GM19455 (cell line): ENCODE measurements around the gene ANKRD13C.
"Not testable (repeated sequence)": the region's sequence is repeated elsewhere in the genome, so short reads cannot be mapped to it uniquely, and the experiment has no call there.

ENCODE experiments used
- ATAC-seq: cut with Tn5 transposase; IDR thresholded peaks from one replicate; pipeline ENCODE4 v1.9.1; 2021; ENCODE audit not compliant: unreplicated experiment

The ANKRD13C gene

DNA sequence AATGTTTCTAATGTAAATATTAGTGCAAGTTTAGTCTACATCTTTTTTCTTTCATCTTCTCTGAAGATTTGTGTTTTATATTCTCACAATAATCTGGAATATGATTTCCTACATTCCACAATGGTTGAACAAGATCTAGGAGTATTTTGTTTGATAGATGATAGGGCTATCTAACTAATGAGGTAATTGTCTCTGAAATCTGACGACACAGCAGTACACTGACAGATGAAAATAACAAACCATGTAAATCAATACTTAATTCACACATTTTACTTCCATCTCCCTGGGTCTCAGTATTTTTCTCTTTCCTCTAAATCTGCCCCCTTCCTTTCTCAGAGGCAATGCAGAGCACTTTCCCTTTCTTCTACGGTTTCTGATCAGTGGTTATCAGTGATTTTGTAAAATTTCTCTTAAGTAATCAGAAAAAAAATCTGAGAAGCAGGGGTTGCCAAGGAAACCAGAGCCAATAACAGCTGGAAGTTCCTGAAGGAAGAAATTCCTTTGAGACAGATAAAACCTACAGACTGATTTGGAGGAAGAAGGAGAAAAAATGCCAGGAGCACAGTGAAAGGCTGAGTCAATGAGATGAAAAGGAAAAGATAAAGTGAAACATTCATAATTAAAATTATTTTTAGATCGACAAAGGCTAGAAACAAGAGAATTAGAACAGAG, 7.3 kb upstream of the ANKRD13C start:
- no peak for ATAC-seq

DNA sequence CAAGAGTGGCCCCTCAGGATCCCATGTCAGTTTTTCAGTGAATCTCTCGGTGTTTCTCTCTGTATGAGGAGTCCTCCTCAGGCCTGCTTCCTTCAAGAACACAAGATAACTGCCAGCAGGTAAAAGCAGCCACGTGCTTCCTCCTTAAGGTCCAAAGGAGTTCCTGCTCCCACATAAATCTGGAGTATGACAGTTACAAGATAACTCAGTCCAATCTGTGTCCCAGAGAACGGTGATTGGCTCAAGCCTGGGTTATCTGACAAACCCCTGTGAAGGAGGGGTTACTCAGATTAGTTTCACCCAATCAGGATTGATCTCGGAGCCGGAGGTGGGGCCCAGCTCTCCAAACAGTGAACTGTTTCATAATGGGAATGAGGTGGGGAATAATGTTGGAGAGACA, 5.8 kb upstream of the ANKRD13C start:
- no peak for ATAC-seq

DNA sequence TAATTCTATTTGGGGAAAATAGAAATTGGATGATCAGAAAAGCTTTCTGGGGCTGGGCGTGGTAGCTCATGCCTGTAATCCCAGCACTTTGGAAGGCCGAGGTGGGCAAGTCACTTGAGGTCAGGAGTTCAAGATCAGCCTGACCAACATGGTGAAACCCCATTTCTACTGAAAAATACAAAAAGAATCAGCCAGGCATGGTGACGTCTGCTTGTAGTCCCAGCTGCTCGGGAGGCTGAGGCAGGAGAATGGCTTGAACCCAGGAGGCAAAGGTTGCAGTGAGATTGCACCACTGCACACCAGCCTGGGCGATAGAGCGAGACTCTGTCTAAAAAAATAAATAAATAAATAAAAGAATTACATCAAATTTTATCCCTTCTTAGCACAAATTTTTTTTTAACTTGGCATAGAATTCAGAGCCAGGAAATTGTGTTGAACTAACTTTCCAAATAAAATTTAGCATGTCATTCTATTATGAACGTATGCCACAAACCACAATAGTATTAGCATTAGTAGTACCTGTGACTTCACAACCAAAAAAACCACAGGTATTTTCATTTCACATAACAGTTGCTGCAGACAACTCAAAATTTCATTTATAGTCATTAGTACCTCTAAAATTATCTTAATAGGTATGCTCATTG, 4.5 kb upstream of the ANKRD13C start:
- no peak for ATAC-seq

DNA sequence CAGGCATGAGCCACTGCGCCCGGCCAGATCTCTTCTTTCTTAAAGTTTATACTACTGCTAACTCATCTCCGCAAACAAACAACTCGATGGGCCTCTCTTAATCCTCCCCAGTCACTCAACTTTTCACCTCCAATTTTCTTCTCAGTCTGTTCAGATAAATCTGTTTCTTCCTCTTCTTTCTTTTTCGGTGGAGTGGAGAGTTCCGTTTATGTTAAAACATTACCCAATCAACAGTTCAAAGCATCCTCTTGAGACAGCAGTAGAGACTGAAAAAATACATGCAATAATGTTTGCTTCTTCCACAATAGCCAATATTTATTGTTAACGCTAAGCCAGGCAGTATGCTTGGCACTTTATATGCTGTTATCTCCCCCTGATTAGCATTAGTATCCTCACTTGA, 1.4 kb upstream of the ANKRD13C start:
- ATAC-seq, result no peak

- ATAC-seq, result no peak
Measured at GRCh38 chr1:70355111-70355407, 537 bp upstream of the ANKRD13C start.

DNA sequence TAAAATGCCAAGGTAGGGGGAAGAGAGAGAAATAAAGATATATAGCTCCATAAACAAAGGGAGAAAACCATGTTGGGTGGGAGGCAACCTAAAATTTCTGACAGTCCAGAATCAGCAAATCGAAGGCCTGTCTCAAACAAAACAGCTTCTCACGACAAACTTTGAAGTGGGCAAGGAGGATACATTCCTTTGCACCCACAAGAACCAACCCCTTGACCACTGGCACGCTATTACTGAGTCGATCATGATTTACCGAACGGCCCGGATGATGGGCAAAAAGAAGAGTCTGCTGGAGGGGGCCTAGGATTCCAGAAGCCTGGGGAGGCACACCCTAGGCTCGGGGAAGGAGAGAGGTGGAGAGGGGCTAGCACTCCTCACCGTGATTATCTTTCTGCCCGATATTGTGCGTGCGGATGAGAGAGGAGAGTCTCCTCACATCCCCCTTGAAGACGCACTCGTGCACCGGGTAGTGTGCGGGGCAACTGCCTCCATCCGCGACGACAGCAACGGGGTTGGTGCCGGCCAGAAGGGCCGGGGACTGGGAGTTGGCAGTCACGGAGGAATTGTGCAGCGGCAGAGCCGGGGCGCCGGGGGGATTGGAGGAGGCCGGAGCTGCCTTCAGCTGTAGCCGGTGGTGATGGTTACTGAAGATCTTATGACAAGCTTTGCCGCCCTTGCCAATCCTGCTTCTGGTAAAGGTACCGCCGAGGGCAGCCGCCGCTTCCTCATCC, 756 bp downstream of the ANKRD13C start:
- peak; percentile 31 for ATAC-seq

DNA sequence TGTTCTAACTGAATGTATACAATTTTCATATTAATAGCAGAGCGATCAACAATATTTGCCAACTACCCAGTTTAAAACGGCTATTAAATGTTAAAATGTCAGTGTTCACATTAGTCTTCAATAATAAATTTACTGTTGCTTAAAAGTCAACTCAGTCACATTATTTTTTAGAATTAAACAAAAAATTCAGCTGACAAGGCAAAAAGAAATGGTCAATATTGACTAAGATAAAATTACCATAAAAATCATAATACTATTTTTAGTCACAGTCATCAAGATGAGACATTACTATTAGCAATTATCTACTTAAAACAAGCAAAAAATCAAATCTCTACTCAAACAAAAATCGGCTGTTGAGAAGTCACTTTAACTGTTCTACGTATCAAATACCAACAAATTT, 1.5 kb downstream of the ANKRD13C start:
- no peak for ATAC-seq

GRCh38 chr1:70349799-70350198, 4.7 kb downstream of the ANKRD13C start:
- ATAC-seq, result not testable (repeated sequence)

DNA sequence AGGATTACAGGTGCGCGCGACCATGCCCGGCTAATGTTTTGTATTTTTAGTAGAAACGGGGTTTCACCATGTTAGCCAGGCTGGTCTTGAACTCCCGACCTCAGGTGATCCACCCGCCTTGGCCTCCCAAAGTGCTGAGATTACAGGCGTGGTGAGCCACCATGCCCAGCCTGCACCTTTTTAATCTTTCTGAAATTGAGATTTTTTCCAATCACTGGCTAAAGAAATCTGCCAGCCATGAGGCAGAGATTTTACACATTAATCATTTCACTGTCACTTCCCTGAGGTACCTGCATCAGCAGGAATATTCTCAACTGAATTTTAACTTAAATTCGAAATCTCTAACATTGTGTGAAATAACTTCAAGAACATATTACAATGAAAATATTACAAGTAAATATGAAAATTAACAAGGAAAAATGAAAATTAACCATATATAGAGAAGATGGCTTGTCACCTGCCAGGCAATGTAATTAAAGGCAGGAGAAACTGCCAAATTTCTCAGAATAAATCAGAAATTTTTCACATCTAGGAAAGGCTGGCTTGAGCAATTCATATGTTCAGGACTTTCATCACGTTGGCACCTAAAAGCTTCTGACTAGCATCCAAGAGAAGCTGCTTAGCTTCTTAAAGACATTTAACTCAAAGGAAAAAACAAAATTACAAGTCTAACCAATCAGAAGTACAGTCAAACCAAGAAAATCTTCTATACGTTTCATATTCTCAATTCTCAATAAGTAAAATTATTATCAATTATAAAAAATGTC, 5.9 kb downstream of the ANKRD13C start:
- ATAC-seq, result no peak

GRCh38 chr1:70339644-70340043, 14.9 kb downstream of the ANKRD13C start:
- ATAC-seq, result not testable (repeated sequence)

DNA sequence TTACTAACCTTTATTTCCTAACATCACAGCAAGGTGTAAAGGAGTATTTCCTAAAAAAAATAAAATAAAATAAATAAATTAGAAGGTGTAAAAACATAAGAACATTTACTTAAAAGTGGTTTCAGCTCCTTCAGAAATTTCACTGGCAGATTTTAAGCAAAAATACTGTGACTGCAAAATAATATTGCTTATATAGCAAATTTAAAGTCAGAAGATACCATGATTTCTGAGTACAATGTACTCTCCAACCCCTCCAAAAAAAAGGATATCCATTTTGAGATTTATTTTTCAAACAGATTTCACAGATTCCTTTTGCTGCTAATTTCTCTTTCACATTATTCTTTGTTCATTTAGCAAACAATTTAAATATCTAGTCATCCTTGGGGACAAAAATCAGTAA, 18.5 kb downstream of the ANKRD13C start:
- ATAC-seq, result no peak

DNA sequence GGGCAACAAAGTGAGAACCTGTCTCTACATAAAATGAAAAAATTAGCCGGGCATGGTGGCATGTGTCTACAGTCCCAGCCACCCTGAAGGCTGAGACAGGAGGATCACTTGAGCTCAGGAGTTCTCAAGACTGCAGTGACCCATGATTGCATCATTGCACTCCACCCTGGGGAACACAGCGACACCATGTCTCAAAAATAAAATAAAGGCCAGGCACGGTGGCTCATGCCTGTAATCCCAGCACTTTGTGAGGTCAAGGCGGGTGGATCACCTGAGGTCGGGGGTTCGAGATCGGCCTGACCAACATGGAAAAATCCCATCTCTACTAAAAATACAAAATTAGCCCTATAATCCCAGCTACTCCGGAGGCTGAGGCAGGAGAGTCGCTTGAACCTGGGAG, 20.1 kb downstream of the ANKRD13C start:
- no peak for ATAC-seq

DNA sequence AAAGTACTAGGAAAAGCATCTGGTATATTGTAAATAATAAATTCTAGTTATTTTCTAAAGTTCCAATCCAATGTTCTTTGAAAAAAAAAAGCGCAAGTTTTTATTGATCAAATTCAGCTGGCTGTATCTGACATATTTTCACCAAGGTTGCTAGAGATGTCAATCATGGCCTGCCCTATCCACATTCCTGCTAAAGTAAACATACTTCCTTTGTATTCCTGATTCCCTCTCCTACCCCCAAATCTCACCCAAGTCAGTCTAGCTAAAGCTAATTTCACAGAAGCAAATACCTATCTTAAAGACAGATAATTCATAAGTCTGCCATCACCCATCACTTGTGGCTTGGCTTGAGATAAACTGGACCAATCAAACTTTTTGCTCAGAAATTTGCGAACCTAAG, 21.3 kb downstream of the ANKRD13C start:
- no peak for ATAC-seq

DNA sequence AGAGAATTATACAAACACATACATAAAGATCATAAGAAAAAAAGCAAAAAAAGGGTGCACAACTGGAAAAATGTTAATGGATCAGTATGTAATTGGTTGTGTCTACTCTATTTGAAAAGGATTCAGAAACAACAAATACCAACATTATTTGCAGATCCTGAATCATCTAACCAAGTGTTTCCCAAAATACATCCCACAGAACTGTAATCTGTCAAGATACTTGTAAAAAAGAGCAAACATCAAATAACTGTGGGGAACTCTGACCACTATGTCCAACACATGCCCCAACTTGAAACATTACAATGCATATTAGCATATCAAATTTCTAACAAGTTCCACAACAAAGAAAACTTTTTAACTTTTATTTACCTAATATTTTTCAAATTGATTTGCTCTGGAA, 22.6 kb downstream of the ANKRD13C start:
- no peak for ATAC-seq

DNA sequence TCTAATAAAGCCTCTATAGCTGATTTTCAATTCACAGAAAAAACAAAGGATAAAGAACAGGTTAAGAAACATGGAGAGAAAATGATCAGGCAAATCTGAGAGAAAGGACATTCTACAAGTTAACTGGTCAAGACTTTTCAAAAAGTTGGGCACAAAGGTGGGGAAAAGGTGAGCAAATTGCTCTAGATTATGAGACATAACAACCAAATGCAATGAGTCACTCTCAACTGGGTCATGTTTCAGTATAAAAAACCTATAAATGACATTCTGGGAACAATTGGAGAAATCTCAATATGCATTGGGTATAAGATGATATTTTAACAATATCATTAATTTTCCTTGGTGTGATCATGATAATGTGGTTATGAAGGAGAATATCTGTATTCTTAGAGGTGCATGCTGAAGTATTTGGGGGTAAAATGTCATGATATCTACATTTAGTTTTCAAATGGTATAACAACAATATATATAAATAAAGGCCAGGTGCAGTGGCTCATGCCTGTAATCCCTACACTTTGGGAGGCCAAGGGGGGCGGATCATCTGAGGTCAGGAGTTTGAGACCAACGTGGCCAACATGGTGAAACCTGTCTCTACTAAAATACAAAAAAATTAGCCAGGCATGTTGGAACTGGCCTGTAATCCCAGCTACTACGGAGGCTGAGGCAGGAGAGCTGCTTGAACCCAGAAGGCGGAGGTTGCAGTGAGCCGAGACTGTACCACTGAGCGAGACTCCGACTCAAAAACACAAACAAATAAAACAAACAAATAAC, 27.0 kb downstream of the ANKRD13C start:
- no peak for ATAC-seq

- no peak for ATAC-seq
Measured at GRCh38 chr1:70324683-70325082, 29.8 kb downstream of the ANKRD13C start.

DNA sequence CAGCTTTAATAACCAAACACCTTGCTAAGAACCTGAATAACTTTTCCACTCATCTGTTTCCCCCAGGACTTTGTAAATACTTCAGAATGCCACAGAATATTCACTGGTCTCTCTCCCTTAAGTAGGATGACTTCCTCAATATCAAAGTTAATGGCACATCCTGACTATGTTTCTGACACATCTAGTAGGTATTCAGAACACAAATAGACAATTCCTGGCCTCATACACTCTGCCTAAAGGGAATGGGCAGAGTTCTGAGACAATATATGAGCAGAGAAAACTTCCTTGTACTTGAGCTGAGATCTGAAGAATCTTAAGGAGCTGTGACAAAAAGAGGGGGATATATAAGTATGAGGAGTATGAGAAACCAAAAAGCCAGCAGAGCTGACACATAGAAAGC, 34.8 kb downstream of the ANKRD13C start:
- ATAC-seq, result no peak

DNA sequence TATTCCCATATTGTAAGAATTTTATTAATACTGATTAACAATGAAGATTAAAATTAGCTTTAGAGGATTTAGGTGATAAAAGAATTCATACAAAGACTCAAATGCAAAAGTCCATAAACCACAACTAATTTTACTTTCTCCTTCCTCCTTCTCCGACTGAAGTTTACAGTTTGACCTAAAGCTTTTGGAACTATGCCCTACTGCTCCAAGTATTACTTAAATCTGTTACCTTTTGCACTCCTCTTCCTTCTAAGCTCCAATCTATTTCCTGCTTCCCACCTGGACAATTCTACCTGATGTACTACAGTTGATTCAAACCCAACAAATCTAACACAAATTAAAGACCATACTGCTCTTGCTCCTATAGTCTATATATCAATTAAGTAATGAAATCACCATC, 36.3 kb downstream of the ANKRD13C start:
- no peak for ATAC-seq

DNA sequence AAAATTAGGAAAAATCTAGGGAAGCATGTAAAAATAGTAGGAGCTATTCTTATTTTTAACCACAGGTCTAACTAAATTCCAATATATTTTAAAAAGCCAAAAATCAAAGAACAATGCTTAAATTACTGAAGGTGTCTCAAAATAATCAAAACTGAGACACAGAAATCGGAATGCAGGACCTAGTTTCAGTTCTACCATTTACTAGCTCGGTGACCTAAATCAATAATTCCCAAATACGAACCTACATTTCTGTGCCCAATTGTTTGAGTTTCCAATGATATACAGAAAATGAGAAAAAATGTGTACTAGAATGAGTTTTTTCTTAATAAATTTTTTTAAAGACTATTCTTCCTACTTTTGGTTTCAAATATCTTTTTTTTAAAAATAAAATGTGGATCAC, 37.4 kb downstream of the ANKRD13C start:
- ATAC-seq, result no peak

- no peak for ATAC-seq
Measured at GRCh38 chr1:70315782-70316181, 38.7 kb downstream of the ANKRD13C start.

DNA sequence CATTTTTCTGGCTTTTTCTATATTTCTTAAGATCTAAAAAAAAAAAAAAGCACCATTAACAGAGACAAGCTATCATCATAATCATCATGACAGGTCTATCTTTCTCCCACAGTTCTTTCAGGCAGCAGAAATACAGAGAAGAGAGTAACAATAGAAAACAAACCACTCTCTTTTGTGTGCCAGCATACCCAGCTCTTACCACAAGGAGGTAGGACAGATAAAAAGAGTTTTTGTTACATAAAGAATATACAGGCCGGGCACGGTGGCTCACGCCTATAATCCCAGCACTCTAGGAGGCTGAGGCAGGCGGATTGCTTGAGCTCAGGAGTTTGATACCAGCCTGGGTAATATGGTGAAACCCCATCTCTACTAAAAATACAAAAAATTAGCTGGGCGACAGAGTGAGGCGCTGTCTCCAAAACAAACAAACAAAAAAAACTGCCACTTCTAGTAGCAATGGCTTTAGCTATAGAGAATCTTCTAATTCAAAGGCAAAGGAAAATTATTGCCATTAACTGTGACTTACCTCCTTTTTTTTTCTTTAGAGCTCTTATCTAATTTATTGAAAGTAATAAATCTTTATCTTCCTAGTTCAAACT, 39.7 kb downstream of the ANKRD13C start:
- ATAC-seq, result no peak
